Adipocyte (in vitro differentiated cells): ENCODE measurements around the gene ARHGAP26.

Experiments
- DNase-seq: peaks from one replicate; pipeline ENCODE4 v3.0.0-alpha.2; 2015; ENCODE audit warnings: low read depth
- H3K27me3 ChIP-seq: replicated peaks from 2 replicates; pipeline ENCODE4 v1.7.0; 2013; ENCODE audit warnings: mild to moderate bottlenecking, low read length, moderate library complexity; ENCODE audit not compliant: control insufficient read depth, insufficient read depth
- H3K36me3 ChIP-seq: 2 replicates; pipeline ENCODE4 v1.7.0; 2013; ENCODE audit warnings: low read length, mild to moderate bottlenecking, moderate library complexity; ENCODE audit not compliant: control insufficient read depth, insufficient read depth, severe bottlenecking
- H3K4me1 ChIP-seq: 2 replicates; pipeline ENCODE4 v1.7.0; 2013; ENCODE audit warnings: mild to moderate bottlenecking, low read length, moderate library complexity; ENCODE audit not compliant: control insufficient read depth, insufficient read depth
- H3K4me3 ChIP-seq: 2 replicates; pipeline ENCODE4 v1.7.0; 2013; ENCODE audit warnings: mild to moderate bottlenecking, low read length, moderate library complexity
- H3K9ac ChIP-seq: 2 replicates; pipeline ENCODE4 v1.7.0; 2013; ENCODE audit warnings: mild to moderate bottlenecking, low read length, moderate library complexity
- H3K9me3 ChIP-seq: 2 replicates; pipeline ENCODE4 v1.7.0; 2013; ENCODE audit warnings: mild to moderate bottlenecking, low read length, moderate library complexity; ENCODE audit not compliant: control insufficient read depth

The ARHGAP26 gene, protein sequence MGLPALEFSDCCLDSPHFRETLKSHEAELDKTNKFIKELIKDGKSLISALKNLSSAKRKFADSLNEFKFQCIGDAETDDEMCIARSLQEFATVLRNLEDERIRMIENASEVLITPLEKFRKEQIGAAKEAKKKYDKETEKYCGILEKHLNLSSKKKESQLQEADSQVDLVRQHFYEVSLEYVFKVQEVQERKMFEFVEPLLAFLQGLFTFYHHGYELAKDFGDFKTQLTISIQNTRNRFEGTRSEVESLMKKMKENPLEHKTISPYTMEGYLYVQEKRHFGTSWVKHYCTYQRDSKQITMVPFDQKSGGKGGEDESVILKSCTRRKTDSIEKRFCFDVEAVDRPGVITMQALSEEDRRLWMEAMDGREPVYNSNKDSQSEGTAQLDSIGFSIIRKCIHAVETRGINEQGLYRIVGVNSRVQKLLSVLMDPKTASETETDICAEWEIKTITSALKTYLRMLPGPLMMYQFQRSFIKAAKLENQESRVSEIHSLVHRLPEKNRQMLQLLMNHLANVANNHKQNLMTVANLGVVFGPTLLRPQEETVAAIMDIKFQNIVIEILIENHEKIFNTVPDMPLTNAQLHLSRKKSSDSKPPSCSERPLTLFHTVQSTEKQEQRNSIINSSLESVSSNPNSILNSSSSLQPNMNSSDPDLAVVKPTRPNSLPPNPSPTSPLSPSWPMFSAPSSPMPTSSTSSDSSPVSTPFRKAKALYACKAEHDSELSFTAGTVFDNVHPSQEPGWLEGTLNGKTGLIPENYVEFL

DNA sequence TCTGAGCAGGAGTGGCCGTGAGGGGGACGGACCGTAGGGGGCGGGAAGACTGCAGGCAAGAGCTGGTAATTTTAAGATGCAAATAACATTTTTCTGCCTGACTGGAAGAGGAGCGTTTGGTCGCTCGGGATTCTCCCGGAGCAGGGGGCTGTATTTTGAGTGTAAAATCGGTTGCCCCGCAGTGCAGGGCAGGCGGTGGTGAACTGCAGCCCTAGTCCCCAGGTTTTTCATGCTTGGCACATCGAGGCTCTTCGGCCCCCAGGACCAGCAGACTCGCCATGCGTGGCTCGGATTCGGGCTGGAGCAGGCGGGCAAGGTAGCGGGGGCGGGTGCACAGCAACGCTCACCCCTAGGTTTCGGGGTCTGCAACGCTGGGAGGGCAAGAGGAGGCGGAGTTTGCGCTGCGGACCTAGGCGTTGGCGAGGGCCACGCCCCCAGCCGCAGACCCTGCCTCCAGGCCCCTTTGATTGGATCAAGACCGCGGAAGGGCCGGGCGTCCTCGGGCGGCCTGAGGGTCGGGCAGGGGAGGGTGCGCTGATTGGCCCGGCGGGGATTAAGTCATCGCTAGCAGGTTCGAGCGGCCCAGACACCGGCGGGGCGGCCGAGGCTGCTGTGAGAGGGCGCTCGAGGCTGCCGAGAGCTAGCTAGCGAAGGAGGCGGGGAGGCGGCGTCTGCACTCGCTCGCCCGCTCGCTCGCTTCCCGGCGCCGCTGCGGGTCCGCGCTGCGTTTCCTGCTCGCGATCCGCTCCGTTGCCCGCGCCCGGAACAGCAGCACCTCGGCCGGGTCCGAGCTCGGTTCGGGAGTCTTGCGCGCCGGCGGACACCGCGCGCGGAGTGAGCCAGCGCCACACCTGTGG, at the start of gene ARHGAP26:
Gene ARHGAP26 (plus strand): TSS at position 585 of the 857 bp plus-strand sequence. CDS start 385 bp downstream, outside the sequence.
- Histone ChIP-seq H3K4me3 (peak within 1 kb of the TSS; percentile 97), H3K9ac (peak within 1 kb of the TSS; percentile 88), H3K36me3 (no peaks in the 10 kb centered on the region), H3K4me1 (peaks cover 17% of the 10 kb centered on the region), H3K27me3 (no peaks in the 10 kb centered on the region), H3K9me3 (no peaks in the 10 kb centered on the region)
- peak; percentile 99 for DNase-seq

DNA sequence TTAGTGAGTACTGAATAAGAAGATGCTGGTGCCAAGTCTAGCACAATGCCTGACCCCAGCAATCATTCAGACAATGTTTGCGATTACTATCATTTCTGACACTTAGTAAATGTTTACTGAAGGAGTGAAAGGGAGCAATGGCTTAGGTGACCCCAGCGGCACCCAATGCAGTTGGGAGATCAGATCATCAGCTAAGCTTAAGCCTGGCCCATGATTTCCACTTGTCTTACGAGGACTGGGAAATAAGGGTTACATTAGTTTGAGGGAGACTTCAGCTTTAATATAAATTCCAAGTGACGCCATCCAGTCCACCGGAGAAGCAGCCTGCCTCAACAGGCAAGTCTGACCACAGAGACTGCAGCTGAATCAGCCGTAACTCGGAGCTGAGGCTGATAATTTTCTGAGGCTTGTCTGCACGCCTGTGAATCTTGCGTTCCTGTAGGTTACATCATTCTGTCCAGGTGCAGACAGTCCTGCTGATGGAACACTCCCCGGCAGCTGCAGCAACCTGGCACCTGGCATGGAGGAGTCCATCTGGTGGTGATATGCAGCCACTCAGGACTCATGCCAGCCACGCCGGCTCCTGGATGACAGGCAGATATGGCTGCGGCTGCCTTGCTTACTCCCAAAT, 49.4 kb upstream of the ARHGAP26 start:
- H3K9me3 ChIP-seq, result no peaks in the 10 kb centered on the region
- H3K4me1 ChIP-seq, result peaks cover 27% of the 10 kb centered on the region
- no peaks in the 10 kb centered on the region for H3K36me3 ChIP-seq
- H3K9ac ChIP-seq, result no peak overlapping the region
- no peak for DNase-seq
- H3K4me3 ChIP-seq, result no peak overlapping the region
- H3K27me3 ChIP-seq, result no peaks in the 10 kb centered on the region

DNA sequence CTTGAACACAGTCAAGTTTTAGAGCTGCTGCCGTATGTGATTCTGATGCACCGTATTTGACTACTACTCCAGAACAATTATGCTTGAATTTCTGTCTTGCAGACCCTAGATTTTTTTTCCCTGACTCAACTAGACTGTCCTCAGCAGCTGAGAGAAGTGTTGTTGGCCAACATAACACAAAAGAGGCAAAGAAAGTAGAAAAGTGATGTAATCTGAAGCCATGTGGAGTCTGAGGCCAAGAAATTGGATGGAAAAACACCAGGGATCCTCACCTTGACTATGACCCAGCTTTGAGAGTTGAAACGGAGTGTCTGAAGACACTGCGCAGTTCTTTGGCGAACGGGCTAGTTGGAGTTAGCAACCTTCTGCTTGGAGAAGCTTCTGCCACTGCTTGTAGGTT, 48.0 kb upstream of the ARHGAP26 start:
- peaks cover 35% of the 10 kb centered on the region for H3K4me1 ChIP-seq
- H3K27me3 ChIP-seq, result no peaks in the 10 kb centered on the region
- no peaks in the 10 kb centered on the region for H3K9me3 ChIP-seq
- no peaks in the 10 kb centered on the region for H3K36me3 ChIP-seq
- DNase-seq, result peak; percentile 24
- H3K9ac ChIP-seq, result no peak overlapping the region
- H3K4me3 ChIP-seq, result no peak overlapping the region

DNA sequence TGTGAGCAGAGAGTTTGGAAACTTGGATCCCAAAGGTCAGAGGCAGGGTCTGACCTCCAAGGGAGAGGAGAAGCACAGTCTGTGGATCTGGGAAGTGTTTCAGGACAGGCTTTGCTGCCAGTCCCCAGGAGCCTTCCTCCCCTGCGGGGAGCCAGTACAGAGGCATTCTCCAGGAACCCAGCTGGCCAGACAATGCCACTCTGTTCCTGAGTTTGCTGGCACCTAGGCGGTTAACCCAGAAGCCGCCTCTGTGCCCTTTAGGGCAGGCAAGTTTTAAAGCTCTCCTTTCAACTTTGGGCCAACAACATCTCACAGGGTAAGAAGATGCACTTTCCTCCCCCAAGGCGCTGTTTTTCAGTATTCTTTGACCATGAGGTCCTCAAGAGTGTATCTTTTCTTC, 47.3 kb upstream of the ARHGAP26 start:
- Histone ChIP-seq H3K4me3 (no peak overlapping the region), H3K9me3 (no peaks in the 10 kb centered on the region), H3K36me3 (no peaks in the 10 kb centered on the region), H3K4me1 (peaks cover 36% of the 10 kb centered on the region), H3K27me3 (no peaks in the 10 kb centered on the region), H3K9ac (no peak overlapping the region)
- no peak for DNase-seq

DNA sequence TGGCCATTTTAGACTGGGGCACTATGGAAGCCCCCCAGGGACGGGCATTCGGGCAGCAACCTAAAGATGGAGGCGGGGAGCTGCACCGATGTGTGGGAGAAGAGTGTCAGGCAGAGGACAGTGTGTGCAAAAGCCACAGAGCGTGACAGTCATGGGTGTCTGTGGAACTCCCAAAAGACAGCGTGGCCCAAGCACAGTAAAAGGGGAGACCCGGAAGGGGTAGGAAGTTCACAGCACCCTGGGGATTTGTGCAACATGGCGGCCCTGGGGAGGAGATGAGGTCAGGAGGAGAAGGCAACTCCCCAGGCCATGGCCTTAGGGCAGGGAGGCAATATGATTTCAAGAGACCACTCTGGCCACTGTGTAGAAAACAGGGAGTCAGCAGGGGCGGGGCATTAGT, 45.4 kb upstream of the ARHGAP26 start:
- H3K36me3 ChIP-seq, result no peaks in the 10 kb centered on the region
- peaks cover 36% of the 10 kb centered on the region for H3K4me1 ChIP-seq
- H3K9ac ChIP-seq, result peak overlapping the region; percentile 46
- no peaks in the 10 kb centered on the region for H3K9me3 ChIP-seq
- H3K27me3 ChIP-seq, result no peaks in the 10 kb centered on the region
- no peak overlapping the region for H3K4me3 ChIP-seq
- DNase-seq, result no peak

DNA sequence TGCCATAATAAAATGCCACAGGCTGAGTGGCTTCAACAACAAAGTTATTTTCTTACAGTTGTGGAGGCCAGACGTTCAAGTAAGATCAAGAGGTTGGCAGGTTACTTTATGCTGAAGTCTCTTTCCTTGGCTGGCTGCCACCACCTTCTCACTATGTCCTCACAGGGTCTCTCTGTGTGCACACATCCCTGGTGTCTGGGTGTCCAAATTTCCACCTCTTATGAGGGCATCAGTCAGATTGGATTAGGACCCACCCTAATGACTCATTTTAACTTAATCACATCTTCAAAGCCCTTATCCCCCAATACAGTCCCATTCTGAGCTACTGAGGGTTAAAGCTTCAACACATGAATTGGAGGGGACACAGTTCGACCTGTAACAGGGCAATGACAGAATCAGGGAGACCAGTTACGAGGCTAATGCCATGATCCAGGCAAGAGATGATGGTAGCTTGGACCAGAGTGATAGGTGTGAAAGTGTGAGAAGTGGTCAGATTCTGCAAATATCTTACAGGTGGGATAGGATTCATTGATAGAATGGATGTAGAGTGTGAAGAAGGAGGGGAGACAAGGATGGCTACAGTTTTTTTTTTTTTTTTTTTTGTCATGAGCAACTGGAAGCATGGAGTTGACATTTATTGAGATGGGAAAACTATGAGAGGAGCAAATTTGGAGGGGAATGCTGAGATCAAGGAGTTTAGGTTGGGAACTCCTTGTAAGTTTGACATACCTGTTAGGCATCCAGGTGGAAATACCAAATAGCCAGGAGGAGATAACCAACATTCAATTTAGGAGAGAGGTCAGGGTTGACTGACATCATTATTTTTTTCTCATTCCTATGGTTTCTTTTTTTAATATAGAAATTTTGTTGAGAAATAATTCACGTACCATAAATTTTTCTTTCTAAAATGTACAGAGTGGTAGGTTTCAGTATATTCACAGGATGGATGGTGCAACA, 44.7 kb upstream of the ARHGAP26 start:
- no peak overlapping the region for H3K4me3 ChIP-seq
- DNase-seq, result no peak
- H3K9ac ChIP-seq, result peak overlapping the region; percentile 46
- H3K36me3 ChIP-seq, result no peaks in the 10 kb centered on the region
- H3K4me1 ChIP-seq, result peaks cover 36% of the 10 kb centered on the region
- no peaks in the 10 kb centered on the region for H3K9me3 ChIP-seq
- H3K27me3 ChIP-seq, result no peaks in the 10 kb centered on the region

DNA sequence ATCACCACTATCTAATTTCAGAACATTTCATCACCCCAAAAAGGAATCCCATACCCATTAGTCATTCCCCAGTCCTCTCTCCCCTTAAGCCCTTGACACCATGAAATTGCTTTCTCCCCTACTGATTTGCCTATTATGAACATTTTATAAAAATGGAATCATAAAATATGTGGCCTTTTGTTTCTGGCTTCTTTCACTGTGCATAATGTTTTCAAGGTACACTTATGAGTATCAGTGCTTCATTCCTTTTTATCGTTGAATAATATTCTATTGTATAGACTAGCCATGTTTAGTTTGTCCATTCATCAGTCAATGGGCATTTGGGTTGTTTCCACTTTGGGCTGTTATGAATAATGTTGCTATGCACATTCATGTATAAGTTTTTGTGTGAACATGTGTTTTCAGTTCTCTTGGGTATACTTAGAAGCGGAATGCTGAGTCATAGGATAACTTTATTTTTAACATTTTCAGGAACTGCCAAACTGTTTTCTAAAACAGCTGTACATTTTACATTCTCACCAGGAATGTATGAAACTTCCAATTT, 43.9 kb upstream of the ARHGAP26 start:
- no peaks in the 10 kb centered on the region for H3K9me3 ChIP-seq
- no peaks in the 10 kb centered on the region for H3K27me3 ChIP-seq
- no peak overlapping the region for H3K4me3 ChIP-seq
- peak; percentile 92 for DNase-seq
- H3K4me1 ChIP-seq, result peaks cover 36% of the 10 kb centered on the region
- H3K9ac ChIP-seq, result peak overlapping the region; percentile 44
- H3K36me3 ChIP-seq, result no peaks in the 10 kb centered on the region

DNA sequence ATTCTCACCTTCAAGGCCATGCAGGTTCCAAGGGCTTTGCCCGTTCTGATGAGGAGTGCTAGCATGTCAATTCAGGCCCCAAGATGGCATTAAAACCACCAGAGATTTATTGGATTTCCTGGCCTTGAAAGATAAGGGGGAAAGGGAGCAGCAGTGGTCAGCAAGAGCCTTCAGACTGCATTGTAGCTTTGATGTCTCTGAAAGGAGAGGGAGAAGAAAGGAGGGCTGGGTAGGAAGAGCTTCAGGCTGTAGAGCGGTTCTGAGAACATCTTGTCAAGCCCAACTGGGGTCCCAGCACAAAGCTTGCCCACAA, 42.5 kb upstream of the ARHGAP26 start:
- H3K9ac ChIP-seq, result no peak overlapping the region
- no peaks in the 10 kb centered on the region for H3K27me3 ChIP-seq
- H3K9me3 ChIP-seq, result no peaks in the 10 kb centered on the region
- H3K4me1 ChIP-seq, result peaks cover 29% of the 10 kb centered on the region
- no peak for DNase-seq
- no peaks in the 10 kb centered on the region for H3K36me3 ChIP-seq
- no peak overlapping the region for H3K4me3 ChIP-seq

DNA sequence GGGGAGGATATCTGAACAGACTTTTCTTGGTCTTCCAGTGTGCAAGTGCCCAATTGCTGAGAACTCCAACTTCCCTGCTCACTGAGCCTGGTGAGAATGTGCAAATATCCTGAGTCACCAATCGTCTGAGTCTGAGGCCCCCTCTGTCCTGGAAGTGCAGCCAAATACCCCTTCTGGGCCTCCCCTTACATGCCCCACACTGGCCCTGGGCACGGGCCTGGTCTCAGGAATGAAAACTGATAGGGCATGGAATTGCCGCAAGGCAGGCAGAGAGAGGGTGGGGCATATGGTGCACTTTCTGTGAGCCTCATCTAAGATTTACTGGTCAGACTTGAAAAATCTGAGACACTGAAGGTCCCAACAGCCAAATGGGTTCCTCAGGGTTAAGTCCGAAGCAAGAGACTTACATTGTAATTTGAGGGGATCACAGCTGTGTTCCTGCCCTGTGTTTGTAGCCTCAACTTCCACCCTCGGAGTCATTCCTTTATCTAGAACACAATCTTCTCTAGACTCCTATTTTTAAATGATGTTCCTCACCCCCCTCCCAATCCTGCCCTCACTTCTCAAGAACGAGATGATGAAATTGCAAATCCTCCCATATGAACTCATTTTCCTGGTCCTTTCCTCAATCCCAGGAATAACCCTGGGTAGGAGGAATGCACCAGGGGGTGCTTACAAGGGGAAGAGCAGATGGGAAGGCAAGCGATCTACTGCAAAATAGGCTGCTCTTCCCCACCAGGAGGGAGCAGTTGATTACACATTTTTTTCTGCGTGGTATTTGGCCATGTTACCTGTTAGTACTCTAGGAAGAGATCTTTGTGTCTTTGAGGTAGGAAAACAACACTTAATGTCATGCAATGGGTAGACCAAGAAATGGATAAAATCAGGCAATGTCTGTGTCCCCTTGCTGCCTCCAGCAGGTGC, 34.6 kb upstream of the ARHGAP26 start:
- no peaks in the 10 kb centered on the region for H3K9me3 ChIP-seq
- H3K9ac ChIP-seq, result no peak overlapping the region
- H3K4me1 ChIP-seq, result peaks cover 8% of the 10 kb centered on the region
- no peaks in the 10 kb centered on the region for H3K36me3 ChIP-seq
- no peak for DNase-seq
- no peak overlapping the region for H3K4me3 ChIP-seq
- no peaks in the 10 kb centered on the region for H3K27me3 ChIP-seq
